OCI-M1 (cell line): ENCODE data around the gene CACNB4.

Source experiments
- DNase-seq: peaks from one replicate; lab custom pipeline; 2025; lab: John Stamatoyannopoulos, UW

The CACNB4 gene

DNA sequence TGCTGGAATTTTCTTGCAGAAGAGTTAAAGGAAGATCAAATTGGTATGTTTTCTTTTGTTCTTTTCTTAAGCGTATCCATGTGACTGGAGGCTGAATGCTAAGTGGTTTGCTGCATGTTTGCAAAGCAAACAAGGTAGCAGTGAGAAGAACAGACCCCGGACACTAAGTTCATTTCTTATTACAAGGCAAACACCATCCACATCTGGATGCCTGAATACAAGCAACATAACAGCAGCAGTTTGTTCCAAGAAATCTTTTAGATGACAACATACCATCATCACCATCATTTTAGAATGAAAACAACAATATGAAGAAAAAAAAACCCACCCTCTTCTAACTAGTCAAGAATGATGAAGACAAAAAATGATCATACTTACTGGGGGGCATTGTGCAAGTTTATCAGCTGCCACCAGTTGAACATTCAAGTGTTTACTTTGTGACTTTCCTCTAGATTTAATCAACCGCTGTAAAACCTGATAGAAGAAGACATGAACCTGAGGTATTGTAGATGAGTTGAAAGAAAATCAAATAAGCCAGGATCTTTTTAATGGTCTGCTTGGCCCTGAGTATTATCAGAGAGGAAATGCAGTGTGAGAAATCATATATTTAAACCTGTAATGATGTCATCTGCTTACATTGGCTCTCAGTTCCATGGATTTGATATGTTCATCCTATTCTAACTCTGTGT is 245.6 kb downstream of the CACNB4 start:
- DNase-seq, result no peak

DNA sequence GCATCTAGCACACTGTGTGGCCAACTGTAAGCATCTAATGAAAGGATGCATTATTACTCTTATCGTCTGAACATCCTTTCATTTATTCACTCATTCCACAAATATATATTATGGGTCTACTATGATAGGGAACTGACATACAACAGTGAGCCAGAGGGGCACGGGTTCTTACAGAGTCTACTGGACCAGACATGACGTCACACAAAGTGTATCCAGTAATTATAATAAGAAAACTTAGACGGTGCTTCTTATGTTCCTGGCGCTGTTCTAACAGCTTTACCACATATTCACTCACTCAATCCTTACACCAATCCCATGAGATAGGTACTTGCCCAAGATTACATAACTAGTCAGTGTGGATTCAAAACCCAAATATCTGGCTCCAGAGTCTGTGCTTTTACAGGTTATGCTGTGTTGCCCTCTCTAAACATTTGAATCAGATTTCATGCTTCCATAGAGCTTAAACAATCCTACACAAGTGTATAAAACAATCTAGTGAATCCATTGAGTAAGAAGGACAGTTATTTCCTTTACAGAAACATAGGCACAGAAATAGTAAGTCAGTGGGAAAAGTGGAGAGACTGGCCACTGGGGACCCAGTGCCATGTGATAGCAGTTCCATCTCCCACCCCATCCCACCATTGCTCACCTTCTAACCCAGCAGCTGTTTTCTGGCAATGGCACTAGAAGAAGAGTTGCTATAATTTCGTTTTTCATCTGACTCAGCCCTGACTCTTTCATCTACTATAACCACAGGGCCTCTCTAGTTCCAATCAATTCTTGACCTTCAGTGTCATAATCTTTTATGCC is 246.4 kb downstream of the CACNB4 start:
- no peak for DNase-seq

DNA sequence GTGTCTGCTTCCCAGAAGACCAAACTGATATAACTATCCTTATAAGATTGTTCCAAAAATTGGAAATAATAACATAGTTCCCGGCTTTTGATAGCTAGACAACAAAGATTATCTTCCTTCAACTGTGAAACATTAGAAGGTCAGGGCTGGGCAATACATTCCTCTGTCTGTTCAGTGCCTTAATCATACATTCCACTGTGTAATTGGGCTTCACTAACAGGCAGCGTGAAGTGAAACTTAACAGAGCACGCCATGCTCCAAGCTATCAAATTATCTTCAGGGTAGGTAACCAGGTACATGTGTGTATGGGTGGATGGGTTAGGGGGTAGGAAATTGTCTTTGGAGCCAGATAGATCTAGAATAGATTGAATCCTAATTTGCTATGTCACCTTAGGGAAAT is 247.1 kb downstream of the CACNB4 start:
- DNase-seq, result no peak

GRCh38 chr2:151849413-151850010 is 249.3 kb downstream of the CACNB4 start:
- no peak for DNase-seq

- DNase-seq, result no peak
Observed at GRCh38 chr2:151845884-151846283, 253.0 kb downstream of the CACNB4 start.

DNA sequence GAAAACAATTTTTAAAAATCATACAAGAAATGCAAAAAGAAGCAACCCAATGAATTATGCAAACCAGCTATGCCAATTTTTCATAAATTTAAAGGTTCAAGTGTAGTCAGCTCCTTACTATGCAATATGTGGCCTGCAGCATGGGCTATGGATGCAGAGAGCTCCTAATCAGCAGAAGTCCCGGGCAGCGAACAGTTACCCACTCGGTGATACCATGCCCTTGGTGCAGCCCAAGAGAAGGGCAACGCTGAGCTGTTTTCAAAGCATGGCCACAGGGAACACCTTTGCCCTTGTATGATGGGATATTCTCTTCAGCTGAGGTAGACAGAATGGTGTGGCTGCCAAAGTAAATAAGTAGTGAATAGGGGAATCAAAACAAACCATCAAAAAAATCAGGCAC is 253.4 kb downstream of the CACNB4 start:
- no peak for DNase-seq

GRCh38 chr2:151844211-151844896 is 254.5 kb downstream of the CACNB4 start:
- DNase-seq, result peak; percentile 76

DNA sequence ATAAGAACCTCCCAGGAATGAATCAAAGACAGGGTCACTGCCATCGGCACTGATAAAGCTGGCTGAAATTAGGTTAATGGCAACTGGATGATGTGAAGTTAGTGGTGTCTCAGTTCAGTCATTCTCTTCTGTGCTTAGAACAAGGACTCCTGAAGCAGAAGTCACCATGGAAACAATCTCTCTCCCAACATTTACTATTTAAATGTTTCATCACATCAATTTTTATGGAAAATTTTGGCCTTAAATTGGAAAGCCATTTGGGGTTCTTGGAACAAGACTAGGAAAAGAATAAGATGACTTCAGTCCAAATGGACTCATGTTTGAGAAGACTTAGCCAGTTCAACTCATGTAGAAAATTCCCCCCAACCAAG is 255.2 kb downstream of the CACNB4 start:
- no peak for DNase-seq

GRCh38 chr2:151842830-151843690 is 255.8 kb downstream of the CACNB4 start:
- DNase-seq, result no peak

GRCh38 chr2:151841047-151841424 is 257.8 kb downstream of the CACNB4 start:
- DNase-seq, result no peak

DNA sequence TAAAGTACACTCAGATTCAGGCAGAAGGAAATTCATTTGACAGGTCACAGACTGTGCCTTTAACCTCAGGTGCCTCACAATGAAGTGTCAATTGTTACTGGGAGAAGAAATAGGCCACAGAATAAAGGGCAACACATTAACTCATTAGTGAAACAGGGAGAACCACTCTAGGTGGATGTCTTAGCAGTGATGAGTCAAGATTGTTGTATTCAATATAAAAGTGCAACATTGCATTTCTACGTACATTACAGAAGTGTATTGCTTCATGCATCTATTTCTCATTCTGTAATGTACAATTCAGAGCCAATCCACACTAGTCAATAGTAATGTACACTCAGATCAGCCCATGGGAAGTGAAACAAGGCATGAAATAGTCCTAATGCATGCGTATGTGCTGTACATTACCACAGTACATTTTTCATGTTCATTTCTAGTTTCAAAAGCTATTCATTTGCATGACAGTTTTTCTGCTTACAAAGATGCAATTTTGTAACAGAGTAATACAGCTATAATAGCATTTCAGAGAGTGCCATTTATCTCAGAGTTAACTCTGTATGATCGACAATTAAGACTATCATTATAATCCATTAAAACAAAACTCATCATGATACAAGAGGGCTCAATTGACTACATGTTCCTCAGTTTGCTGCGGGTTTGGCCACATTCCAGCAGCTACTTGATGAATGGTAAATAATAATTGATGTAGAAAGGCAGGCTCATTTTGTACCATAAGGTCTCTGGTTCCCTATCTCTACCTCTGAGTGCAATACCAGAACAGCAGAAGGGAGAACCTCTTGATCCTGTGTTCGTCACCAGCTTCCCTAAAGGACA is 258.4 kb downstream of the CACNB4 start:
- no peak for DNase-seq

GRCh38 chr2:151837926-151838325 is 260.9 kb downstream of the CACNB4 start:
- no peak for DNase-seq

- peak; percentile 69 for DNase-seq
Observed at GRCh38 chr2:151833984-151834383, 264.9 kb downstream of the CACNB4 start.

DNA sequence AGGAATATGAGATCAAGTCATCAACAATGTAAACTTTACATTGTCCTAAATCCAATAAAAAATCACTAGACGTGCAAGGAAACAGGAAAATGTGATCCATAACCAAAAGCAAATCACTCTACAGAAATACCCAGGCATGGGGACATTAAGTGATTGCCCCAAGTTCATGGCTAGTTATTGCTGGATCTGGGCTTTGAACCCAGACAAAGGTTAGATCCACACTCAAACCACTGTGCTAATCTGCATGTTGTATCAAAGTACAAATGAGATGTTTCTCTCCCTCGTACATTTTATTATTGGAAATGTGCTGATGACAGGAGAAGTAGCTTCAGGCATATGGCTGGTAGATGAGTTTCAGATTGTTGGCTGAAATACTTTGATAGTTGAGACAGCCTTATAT is 267.9 kb downstream of the CACNB4 start:
- no peak for DNase-seq

DNA sequence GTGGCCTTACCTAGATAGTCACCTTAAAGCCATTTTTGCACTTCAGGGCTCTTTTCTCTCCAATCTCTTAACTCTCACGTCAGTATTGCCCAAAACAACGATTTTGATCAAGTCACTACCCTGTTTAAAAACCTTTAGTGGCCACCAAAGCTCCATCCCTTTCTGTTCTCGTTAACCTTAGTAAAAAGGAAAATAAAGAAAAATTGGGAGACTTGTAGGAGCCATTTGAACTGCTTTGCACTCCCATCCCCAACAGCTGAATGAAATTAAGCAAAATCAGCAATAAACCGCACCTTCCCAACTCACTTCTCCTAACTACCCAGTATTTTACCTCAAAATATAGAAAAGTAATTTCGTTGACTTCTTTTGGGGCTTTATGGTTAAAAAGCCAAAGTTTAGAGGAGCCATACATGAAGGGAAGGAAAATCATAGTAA is 269.9 kb downstream of the CACNB4 start:
- no peak for DNase-seq

GRCh38 chr2:151828143-151828889 is 270.5 kb downstream of the CACNB4 start, which contains the start of gene ARL5A:
Gene ARL5A, minus strand, starts transcription at chr2:151828421. Its CDS starts 245 bp downstream, at chr2:151828176.
- DNase-seq, result peak; percentile 96

- peak; percentile 62 for DNase-seq
Observed at GRCh38 chr2:151827564-151828142, 271.2 kb downstream of the CACNB4 start.

- peak; percentile 73 for DNase-seq
Observed at GRCh38 chr2:151826737-151827157, 272.1 kb downstream of the CACNB4 start.

GRCh38 chr2:151824886-151825285 is 274.0 kb downstream of the CACNB4 start:
- DNase-seq, result no peak
